Left kidney (tissue), 2 donors: ENCODE results near the gene RASSF6. TPM values are rescaled to one million over a fixed set of nuclear protein-coding genes. Genes with fewer than 3 reads are reported as not detected.
"Not testable (repeated sequence)": the region's sequence is repeated elsewhere in the genome, so short reads cannot be mapped to it uniquely, and the experiment has no call there.

Source experiments
- DNase-seq: peaks from one replicate; pipeline ENCODE4 v3.0.0-alpha.2; 2013
- polyA plus RNA-seq: library from polyadenylated mRNA; unstranded; fragments of 120-200 nt; gene quantifications from one replicate; pipeline ENCODE4 v1.2.1, GENCODE V29; 2013; ENCODE audit not compliant: insufficient read length

Gene RASSF6
- polyA plus RNA-seq, 1 donor, result 8.8 TPM

DNA sequence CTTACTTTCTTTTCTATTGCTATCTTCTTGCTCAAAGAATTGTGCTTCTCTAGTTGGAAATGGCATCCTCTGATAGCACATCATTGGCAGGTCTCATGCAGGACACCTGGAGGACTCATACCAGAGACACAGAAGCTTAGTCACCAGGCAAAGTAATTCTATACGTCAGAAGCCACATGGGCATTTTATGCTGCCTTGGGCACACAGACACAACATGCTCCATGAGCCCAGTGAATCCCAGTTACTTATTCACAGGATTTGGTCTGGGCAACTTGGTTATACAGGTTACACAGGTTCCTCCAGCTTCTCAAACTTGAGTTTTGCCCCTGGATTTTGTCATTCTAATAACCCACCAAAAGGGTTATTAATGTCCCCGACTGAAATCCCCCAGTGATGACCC lies 7.1 kb downstream of the RASSF6 start:
- DNase-seq, result no peak

DNA sequence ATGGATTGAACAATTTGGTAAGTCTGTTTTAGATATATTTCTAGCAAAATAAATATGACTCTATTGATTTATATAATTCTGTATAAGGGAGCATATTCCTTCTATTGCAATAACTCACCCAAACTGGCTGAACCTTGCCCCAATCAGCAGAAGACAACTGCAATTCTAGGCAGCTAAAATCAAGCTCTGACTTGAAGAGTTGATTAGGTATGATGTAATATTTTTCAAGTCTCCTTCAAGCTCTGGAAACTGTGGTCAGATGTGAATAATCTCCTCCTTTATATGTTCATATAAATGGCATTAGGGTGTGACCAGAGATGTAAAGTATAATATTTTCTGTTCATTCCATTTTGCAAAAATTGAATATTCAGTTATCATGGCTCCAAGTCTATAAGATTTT lies 8.2 kb downstream of the RASSF6 start:
- no peak for DNase-seq

DNA sequence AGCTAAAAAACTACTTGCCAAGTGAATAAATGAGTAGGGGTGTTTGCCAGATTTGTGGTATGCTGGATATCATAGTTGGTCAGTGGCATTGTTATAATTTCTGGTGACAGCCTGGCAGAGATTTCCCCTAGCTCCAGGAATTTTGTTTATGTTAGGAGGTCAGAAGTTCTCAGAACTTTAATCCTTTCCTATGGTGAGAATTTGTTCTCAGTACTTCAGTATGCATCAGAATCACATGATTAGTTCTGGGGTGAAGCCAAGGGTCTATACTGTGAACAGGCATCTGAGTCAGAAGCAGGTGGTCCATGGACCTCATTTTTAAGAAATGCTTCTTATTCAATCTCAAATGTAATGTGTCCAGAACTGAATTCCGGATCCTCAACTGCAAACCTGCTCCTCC lies 10.5 kb downstream of the RASSF6 start:
- DNase-seq, result no peak

DNA sequence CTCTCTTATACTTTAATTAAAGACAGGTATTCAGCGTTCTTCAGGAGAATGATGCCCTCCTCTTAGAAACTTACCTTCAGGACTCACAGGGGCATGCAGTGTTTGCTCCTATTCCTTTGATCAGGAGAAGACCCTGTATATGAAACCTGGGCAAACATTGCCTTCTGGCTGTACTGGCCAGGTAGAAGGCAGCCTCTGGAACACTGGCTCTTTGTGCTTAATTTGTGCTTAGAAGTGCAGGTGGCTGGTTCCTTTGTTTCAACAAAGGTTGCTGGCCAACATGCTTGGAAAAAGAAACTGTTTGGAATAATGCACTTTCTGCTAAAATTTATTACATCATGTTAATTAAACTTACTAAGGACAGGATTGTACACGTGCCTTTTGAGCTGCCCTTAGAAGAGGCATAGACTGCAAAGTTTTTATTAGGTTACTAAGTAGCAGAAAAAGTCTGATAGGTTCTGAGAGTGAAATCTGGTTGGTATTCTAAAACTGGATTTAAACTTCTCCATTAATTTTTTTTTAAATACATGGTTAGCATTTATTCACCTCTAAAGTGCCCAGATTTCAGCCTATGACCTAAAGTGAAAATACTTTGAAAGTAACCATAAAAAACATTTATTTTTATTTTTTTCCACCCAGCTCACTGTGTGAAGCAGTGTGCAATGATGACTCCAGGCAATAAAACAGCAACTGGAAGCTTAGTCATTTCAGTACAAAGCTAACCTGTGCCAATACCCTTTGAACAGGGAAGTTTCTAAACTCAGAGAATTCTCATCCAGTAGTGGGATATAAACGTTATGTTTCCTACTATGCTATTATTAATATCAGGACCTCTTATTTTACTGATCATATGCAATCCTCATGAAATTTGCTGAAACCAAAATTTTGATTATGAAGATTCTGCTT lies 11.3 kb downstream of the RASSF6 start:
- no peak for DNase-seq

DNA sequence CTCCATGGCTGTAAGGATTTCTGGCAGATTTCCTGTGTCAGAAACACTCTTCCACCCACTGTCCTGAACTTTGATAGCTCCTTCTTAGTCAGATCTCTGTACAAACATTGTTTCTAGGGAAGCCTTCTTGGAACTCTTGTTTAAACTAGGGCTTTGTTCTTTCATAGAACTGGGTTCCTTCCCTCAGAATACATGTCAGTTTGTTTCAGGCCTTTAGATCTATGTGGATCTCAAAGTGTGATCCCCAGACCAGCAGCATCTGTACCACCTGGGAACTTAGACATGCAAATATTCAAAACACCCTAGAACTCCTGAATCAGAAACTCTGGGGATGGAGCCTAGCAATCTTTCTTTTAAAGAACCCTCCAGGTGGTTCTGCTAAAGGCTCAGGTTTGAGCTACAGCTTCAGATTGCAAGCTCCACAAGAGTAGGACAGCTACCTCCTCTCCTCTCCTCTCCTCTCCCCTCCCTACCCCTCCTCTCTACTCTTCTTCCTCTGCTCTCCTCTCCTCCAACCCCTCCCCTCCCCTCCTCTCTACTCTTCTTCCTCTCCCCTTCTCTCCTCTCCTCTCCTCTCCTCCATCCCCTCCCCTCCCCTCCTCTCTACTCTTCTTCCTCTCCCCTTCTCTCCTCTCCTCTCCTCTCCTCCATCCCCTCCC lies 12.7 kb downstream of the RASSF6 start:
- DNase-seq, result no peak

DNA sequence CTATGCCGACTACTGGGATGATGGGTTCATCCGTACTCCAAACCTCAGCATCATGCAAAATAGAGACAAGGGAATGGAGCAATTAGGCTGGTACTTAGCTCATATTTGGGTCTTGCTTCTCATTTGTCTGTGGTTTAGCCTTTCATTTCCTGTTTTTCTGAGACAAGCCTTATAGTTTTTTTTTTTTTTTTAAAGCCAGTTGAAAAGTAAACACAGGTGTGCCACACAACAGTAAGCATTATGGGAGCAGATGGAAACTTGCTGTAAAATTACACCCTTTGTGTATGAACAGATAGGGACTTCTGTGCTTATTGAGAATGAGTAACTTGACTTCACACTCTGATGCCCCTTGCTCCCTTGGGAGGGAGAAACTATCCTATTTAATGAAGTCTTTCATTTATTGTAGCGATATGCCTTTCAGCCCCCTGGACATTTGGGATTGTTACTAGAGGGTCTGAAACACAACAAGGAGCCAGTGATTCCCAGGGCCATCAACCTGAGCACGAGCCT lies 13.7 kb downstream of the RASSF6 start:
- DNase-seq, result no peak

DNA sequence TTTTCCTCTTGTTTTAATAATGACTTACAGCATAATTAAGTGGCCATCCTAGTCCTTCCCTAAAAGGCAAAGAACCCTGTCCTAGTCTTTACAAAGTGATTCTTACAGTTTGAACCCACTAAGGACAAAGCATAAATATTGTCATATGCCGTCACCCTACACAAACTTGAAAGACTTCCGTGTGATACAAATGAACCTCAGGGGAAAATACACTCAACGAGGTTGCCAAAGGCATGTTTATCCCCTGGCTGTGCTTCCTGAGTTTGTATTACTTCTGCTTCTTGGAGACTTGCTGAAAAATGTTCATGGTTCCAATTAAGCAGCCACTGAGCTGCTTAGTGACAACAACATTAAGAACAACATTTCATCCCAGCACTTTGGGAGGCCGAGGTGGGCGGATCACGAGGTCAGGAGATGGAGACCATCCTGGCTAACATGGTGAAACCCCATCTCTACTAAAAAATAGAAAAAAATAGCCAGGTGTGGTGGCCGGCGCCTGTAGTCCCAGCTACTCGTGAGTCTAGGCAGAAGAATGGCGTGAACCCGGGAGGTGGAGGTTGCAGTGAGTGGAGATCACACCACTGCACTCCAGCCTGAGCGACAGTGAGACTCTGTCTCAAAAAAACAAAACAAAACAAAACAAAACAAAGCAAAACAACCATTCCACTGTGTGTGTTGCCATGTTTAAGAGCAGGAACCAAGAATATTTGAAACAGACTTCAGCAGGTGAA lies 16.2 kb downstream of the RASSF6 start:
- DNase-seq, result no peak

DNA sequence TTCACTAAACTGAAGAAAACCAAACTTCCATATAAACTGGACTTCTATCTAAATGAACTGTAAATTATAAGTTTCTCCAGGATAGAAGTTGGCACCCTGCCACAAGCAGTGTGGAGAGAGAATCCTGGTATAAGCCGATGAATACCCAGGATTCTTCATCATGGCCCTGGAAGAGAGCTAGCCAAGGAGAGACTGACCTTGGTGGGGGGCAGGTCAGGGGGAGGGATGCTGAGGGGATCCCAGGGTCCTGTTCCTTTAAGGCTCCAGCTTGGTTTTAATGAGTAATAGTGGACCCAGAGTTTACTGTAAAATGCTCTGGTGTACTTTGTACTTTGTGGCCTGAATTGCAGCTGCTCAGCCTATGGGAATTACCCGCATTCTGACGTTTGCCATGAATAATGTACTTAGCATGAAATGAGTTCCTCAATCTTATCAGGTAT lies 16.9 kb downstream of the RASSF6 start:
- no peak for DNase-seq

DNA sequence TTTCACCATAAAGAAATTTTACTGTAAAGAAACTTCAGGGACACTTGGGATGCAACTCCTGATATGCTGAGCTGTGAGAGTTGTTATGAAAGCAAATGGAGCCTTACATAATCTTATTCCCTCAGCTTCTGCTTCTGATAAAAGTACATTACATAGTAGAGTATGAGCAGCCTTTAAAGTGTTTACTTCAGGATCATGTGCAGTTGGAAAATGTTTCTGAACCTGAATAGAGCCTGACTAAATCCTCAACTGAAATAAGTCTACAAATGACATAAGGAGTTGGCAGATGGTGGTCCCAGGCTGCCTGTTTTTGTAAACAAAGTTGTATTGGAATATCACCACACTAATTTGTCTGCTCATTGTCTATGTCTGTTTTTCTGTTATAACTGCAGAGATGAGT lies 19.3 kb downstream of the RASSF6 start:
- no peak for DNase-seq

DNA sequence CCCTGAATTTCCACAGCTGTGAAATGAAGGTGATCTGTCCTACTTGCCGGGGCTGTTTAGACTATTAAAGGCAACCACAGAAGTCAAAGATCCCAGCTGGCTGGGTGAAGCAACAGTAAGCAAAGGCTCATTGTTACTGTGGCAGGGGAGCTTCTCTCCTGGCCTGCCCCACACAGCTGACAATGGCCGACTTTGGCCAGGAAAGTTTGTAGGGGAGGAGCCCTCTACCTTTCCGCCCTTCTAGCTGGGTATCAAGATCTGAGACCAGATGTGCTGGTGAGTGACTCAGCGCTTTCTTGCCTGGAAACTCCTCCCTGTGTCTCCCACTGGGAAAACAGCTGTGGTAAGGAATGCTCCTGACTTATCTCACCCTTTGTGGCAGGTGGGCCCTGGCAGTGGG lies 21.1 kb downstream of the RASSF6 start:
- no peak for DNase-seq

DNA sequence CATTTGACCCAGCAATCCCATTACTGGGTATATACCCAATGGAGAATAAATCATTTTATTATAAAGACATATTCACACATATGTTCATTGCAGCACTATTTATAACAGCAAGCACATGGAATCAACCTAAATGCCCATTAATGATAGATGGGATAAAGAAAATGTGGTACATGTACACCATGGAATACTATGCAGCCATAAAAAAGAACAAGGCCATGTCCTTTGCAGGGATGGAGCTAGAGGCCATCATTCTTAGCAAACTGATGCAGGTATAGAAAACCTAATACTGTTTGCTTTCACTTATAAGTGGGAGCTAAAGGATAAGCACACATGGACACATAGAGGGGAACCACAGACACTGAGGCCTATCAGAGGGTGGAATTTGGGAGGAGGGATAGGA lies 22.6 kb downstream of the RASSF6 start:
- DNase-seq, result no peak

DNA sequence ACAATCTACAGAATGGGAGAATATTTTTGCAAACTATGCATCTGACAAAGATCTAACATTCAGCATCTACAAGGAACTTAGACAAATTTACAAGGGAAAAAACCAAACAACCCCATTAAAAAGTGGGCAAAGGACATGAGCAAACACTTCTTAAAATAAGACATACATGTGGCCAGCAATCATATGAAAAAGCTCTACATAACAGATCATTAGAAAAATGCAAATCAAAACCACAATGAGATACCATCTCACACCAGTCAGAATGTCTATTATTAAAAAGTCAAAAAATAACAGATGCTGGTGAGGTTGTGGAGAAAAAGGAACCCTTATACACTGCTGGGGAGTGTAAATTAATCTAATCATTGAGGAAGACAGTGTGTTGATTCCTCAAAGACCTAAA lies 23.1 kb downstream of the RASSF6 start:
- DNase-seq, result not testable (repeated sequence)

DNA sequence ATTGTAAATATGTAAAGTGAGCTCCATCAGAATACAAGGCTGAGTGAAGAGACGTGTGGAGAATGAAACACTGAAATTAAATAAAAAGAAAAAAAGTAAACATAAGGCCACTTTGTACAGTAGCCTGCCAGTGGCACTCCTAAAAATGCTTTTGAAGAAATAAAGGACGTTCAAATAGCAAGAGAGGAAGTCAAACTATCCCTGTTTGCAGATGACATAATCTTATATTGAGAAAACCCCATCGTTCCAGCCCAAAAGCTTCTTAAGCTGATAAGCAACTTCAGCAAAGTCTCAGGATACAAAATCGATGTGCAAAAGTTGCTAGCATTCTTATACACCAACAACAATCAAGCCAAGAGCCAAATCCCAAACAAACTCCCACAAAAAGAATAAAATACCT lies 24.2 kb downstream of the RASSF6 start:
- DNase-seq, result no peak

DNA sequence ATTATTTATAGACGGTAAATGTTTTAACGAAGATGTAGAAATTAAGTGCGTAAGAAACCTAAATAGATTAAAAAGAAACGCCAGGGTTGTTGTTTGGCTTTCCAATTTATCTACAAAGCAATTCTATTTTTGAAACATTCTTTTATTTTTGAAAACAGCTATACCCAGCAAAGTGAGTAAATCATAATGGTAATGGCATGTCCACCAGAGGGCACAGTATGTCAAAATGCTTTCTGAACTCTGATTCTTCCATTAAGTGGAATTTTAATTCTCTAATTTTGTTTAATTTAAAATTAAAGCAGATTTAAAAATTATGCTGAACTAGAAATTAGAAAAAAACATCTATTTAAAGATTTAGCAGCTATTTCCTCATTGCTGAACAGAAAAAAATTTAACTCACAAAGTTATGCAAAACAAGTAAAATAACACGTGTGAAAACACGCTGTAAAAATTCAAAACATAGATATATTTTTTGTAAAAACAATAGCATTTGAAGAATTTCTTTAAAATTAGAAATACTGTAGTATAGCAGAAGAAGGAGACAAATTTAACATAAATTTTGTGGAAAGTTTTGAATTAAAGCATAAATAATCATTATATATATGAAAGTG lies 26.5 kb downstream of the RASSF6 start:
- no peak for DNase-seq

DNA sequence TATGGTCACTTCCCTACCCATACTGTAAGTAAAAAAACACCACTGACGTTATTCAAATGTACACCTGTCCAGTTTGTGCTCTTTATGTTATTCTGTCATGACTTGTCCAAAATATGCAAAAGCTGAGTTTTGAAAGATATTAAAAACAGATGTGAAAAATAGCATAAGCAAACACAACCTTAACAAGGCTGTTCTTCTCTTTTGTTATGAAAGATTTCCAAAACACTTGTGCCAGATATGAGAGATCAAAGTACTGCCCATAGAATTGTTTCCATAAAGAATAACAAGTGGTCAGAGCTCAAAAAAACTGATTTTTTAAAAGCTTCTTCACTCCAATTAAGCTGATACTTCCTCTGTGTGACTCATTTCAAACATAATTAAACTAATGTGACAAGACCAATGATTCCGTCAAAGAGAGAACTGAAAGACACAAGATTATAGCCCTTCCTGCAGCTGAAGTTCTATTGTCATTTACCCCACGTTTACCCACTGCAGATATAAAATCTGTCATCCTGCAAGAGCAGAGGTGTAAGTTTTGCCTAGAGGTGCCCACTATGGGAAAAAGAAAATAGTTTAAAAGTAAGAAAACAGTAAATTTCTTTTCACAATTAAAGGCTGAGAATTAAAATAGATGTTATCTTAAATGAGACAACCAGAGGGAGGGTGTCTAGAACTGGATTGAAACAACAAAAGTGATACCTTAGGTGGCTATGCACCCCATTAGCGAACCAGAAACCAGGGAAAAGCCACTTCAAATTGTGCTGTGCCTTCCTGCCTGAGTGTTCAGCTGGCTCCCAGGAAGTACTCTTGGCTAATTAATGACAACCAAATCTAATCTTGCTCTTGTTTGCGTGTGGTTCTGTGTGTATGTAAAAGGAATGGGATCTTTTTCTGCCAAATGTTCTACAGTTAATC lies 30.1 kb downstream of the RASSF6 start:
- no peak for DNase-seq

DNA sequence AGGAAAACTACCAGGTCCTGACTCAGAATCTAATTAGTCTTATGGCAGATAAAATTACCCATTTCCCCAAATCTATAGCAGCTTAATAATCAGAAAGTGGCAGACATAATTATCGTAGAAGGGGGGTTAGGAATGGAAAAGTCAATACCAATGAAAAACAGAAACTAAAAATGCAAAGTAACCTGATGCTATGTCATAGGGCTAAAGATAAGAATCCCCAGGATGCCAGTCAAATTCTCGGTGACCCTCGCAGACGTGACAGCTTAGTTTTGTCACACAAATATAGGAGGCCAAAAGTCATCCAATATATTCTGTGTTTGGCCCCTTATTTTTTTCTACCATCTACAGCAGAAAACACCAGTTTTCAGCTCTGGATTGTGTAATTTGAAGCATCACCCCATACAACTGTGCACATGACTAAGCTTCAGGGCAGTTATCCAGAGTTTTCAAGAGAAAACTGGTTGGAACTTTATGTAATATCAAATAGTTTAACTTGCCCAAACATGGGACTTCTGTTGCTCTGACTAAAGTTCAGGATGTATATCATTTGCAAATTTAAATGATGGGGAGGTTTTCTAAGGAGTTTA lies 30.9 kb downstream of the RASSF6 start:
- no peak for DNase-seq

DNA sequence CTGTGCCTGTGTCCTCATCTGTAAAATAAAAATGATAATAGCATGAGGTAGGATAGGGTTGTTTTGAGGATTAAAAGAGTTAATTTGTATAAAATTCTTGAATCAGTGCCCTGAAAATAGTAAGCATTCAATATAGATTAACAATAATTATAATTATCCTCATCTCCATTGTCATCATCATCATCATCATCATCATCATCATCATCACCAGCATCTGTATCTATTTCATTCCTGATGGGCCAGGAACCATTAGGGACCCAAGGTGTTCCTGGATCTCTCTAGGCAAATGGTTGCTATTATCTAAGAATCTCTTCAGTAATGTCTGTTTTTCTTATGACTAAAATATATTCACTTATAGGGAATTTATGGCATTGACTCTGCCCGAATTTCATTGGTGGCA lies 31.6 kb downstream of the RASSF6 start:
- DNase-seq, result no peak

DNA sequence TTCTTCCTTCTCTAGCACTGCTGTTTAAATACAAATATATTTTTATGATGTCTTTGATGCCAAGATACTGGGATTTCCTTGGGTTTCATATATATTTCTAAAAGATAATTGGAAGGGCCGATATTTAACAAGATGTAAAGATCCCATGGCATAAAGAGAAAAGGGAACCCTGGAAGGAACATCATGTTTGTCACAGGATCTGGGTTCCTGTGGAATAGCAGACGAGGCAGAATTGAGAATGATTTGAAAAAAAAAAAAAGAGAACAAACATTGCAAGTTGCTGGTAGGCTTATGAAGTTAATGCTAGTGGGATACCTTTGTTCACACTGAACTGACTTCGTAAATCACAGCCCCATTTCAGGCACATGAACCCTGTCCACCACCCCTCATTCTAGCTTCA lies 33.6 kb downstream of the RASSF6 start:
- DNase-seq, result no peak

DNA sequence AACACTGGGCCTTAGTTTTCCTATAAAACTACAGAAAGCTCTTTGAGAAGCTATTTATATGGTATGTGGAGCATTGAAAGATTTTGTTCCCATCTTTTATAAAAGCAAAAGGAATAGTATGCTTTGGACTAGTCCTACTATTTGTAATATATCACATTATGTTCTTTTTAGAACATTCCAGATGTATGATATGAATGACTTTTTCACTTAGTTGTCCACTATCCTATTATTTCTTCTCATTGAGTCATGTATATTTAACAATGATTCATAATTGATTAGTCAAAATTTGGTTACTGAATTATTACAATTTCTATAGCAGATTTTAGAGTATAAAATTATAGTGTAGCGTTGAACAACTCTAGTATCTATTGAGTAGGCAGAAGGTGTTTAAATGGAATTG lies 34.2 kb downstream of the RASSF6 start:
- DNase-seq, result no peak

DNA sequence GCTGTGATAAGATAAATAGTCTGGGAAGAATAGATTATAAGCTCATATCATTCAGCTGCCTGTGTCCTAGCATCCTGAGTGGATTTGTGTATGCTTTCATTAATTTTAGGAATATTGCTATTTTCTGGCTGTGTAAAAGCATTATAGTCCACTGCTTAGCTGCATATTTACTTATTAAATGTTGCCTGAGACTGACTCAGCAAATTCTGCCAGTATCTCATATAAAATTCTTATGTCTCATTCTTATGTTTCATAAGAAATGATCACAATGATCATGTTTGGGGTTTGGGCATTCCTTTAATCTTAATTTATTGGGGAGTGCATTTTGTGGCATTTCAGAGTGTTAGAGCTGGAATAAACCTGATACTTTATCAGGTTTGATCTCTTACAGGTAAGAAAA lies 34.9 kb downstream of the RASSF6 start:
- DNase-seq, result no peak

DNA sequence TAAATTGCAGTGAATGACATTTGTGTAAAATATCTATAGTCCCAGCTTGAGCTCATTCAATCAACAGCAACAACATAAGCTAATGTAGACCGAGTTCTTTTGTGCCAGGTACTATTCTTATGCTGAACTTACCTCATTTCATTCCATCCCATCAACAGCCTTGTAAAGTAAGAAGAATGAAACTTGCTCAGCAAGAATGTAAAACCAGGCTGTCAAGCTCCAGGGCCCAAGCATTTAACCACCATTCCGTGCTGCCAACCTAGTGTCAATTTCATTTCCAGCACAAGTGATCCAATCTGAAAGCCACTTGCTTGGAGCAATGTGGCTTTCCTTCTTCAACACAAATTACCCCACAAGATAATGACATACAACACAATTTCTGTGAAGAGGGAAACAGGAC lies 36.6 kb downstream of the RASSF6 start:
- peak; percentile 34 for DNase-seq
